8988T (cell line): ENCODE measurements around the gene BTBD9.
"Not testable (repeated sequence)": the region's sequence is repeated elsewhere in the genome, so short reads cannot be mapped to it uniquely, and the experiment has no call there.

Experiments used
- DNase-seq: peaks from one replicate; pipeline ENCODE4 v3.0.0; 2011

Gene BTBD9

GRCh38 chr6:38370653-38371601, 268.8 kb downstream of the BTBD9 start:
- DNase-seq = no peak

DNA sequence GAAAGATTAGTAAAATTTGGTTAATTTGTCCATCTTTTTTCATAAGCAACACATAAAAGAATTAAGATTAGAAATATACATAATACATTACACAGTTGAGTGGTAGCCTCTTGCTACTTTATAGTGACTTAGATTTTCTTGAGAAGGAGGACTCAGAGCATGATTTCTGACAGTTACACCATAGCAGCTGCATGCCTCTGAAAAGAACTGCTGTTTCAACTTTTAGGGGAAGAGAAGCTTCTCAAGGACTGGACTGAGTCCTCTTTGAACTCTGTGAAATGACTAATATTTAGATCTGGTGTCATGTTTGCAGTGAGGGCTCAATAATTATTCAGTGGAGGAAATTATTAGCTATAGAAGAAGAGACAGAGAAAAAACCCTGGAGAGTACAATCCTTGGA, 272.5 kb downstream of the BTBD9 start:
- DNase-seq = no peak

- no peak for DNase-seq
Measured at GRCh38 chr6:38366234-38366633, 273.5 kb downstream of the BTBD9 start.

GRCh38 chr6:38364775-38365174, 275.0 kb downstream of the BTBD9 start:
- DNase-seq = no peak

GRCh38 chr6:38364127-38364526, 275.6 kb downstream of the BTBD9 start:
- DNase-seq = no peak

DNA sequence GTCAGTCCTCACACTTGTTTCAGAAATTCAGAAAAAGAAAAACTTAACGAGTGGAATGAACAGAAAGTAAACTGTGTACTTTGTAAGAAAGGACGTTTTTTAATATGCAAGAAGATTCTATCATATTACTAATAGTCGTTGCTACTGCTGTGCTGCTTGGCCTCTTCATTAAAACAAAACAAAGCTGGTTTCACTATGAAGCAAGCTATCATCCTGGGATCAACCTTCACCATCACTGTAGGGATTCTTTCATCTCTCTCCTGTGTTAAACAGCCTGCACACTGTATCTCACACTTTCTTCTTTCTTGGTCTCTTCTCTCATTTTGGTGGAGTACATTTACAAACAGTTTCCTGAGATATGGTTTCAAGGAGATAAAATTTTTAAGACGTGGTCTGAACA, 284.2 kb downstream of the BTBD9 start:
- no peak for DNase-seq

DNA sequence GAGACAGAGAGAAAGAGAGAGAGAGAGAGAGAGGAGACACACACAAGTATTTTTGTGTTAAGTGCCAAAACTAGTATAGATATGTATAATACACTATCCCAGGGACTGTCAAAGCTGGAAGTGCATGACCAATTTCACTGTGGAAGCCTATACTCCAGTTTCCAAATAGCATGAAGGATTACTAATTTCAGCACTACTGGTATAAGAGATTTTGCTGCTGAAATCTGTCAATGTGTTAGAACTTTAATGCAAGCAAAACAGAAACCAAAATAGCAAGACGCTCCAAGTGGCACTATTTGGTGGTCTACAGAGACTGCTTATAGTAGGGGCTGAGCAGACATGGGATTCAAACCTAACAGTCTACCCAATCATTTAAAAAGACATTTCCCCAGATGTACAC, 284.8 kb downstream of the BTBD9 start:
- DNase-seq = no peak

DNA sequence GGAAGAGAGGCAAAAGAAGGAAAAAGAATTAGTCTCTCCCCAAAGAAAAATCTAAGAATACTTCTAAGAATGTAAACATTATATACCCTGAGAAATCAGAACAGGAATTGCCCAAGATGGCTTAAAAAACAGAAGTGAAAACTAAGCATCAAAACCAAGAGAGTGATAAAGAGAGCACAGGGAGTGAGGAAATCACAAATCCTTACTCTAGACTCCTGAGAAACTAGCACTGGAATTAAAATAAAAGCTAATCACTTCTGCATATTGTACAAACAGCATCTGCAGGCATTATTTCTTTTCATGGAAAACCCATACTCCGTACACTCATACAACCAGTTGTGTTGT, 285.7 kb downstream of the BTBD9 start:
- DNase-seq = no peak

DNA sequence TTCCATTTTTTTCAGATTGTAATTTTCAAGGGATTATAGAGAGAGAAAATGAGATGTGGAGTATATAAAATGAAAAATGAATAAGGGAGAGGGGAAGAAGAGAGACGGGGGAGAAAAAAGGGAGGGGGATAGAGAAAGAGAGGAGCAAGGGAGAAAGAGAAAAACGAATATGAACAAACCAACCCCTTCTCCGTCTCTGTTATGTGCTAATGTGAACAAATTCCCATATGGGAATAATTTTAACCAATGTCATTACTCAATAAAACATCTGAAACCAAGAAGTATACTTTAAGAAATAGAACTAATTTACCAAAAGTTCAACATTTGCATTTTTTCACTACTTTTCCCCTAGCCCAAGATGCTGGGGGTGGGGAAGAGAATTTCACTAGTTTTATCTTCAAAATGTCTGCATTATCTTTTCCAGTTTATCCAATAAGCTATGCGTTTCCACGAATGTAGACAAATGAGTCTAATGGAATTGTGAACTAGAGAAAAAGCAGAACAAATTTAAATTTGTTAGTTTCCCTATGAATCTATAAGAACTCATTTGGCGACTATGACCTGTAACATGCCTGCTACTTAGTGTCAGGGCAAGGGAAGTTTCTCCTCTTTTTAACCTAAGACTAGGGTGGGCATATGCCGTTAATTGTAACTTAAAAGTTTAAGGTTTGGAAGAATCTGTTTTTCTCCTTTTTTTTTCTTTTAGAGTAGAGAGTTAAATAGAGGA, 286.3 kb downstream of the BTBD9 start:
- no peak for DNase-seq

DNA sequence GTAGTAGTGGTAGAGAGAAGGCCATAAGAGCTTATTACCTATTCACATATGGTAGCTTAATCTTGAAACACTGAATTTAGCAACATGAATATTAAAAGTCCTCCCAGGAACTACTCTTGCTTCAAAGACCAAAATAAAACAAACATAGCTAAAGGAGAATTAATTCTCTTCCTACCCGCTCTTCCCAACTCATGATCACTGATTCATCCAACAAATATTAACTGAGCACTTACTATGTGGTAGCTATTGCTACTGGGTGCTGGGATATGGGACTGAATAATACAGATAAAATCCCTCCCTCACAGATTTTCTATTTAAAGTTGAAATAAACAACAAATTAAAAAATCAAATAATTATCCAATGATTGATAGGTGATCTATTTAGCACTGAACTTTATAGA, 287.1 kb downstream of the BTBD9 start:
- DNase-seq = no peak

DNA sequence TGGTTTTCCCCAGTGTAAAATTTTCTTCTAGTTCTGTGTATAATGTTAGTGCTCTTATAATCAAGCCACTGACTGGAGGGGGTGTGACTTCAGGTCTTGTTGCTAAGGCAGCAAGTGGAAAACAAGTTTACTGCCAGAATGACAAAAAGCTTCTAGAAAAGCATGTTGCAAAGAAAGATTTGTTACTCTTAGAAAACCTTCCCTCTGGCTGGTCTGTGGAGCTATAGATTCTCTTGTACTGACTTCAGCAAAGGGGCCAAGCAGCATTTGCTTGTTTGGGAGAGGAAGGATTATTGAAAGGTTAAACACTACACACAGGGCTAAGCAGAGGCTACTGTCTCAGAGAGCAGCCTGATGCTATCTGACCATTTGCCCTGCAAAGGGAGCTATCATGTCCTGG, 288.8 kb downstream of the BTBD9 start:
- DNase-seq = no peak

GRCh38 chr6:38350220-38350619, 289.5 kb downstream of the BTBD9 start:
- DNase-seq = no peak

DNA sequence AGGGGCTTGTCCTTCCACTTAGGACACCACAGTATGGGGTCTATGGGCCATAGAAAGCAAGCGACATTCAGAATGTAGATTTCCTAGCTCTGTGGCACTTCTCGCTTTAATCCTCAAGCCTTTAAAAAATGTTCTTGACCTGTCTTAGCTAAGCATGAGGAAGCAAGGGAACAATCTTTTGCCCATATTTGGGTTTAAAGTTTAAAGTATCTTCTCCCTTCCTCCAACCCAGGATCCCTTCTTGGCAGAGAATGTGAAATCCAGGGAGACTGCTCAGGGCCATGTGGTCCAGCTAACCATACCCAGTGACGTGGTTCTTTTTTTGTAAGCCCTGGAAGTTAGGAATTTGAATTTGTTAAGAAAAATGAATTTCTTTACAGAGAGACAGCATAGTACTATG, 289.9 kb downstream of the BTBD9 start:
- DNase-seq = no peak

DNA sequence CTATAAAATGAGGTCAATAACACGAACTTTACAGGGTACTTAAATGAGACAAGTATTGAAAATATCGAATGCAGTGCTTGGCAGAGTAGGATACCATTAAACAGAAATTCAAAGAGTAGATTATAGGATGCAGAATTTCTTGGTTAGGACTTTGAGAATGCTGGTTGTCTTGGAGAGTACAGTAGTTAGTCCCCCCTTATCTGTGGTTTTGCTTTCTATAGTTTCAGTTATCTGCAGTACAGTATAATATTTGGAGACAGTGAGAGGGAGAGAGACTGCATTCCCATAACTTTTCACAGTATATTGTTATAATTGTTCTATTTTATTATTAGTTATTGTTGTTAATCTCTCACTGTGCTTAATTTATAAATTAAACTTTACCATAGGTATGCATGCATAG, 290.5 kb downstream of the BTBD9 start:
- DNase-seq = no peak

DNA sequence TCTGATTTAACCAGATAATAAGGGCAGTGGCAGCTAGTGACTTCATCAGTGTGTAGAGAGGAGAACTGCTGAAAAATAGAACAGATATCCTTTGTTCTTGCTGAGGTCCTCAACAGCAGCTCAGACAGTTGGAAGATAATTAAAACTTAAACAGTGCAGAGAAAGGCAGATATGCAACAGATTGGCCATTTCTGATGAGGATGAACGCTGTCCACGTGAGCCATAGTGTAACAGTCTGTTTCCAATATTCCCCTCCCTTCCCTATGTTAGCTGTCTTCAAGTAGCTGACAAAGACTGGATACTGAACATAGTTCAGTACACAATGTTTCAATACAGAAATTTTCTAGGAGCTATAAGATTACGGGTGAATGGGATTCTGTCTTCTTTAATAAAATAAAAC, 291.4 kb downstream of the BTBD9 start:
- no peak for DNase-seq

GRCh38 chr6:38347829-38348228, 291.9 kb downstream of the BTBD9 start:
- DNase-seq = not testable (repeated sequence)

GRCh38 chr6:38346291-38347079, 293.2 kb downstream of the BTBD9 start:
- DNase-seq = no peak

- no peak for DNase-seq
Measured at GRCh38 chr6:38345586-38345985, 294.1 kb downstream of the BTBD9 start.

GRCh38 chr6:38341496-38341895, 298.2 kb downstream of the BTBD9 start:
- no peak for DNase-seq

DNA sequence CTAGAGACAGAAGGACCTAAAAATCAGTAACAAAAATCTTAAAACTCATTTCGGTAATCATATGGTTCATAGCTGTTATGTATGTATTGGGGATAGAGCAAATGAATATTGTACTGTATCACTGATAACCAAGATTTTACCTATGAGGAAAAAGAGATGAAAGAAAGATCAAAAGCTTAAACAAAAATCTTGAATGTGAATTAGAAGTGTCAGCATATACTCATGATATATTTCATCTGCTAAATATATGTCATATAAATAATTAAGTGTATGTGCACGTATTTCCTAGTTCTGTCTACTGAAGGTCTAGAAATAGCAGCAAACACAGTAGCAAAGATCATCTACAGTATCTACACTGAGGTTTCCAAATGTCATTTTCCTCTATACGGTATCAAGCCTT, 299.8 kb downstream of the BTBD9 start:
- DNase-seq = no peak

- DNase-seq = no peak
Measured at GRCh38 chr6:38337819-38338465, 301.8 kb downstream of the BTBD9 start.

GRCh38 chr6:38336922-38337321, 302.8 kb downstream of the BTBD9 start:
- DNase-seq = no peak

DNA sequence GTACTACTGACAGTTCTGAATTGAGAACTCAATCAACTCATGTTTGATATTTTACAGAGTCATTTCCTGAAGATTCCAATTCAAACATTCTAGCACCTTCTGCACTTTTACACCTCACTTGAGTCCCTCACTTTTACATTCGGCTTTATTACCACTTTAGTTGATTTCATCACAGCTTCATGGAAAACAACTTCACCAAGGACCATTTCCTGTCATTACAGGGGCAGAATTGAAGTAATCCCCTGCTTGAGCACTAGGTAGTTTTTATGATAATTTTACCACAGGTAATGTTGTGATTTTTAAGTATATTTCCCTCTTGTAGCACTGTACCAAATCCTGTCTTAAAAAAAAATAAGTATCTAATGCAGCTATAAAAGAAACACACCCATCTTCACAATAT, 312.9 kb downstream of the BTBD9 start:
- no peak for DNase-seq
